Dedifferentiated amniotic fluid mesenchymal stem cell (primary cell): ENCODE data around the gene DDX1.

Source experiments
- DNase-seq: peaks from one replicate; pipeline ENCODE4 v3.0.0-alpha.2; 2016; ENCODE audit errors: extremely low spot score

DDX1 gene

DNA sequence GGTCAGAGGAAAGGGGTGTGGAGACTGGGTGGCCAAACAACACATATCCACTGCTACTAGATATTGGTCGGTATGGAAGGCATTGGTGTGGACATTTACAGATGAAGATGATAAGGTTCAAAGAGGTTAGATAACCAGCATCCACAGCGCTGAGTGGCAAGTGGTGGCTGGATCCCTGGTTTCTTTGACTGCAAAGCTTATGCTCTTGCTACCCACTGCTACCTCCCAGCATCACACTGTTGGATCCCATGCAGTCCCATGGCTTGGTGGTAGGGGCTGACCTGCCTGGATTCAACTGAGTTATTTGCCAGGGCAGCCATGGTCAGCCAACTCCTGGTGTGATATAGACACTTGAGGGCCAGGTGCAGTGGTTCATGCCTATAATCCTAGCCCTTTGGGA is 53.6 kb downstream of the DDX1 start:
- DNase-seq = no peak

DNA sequence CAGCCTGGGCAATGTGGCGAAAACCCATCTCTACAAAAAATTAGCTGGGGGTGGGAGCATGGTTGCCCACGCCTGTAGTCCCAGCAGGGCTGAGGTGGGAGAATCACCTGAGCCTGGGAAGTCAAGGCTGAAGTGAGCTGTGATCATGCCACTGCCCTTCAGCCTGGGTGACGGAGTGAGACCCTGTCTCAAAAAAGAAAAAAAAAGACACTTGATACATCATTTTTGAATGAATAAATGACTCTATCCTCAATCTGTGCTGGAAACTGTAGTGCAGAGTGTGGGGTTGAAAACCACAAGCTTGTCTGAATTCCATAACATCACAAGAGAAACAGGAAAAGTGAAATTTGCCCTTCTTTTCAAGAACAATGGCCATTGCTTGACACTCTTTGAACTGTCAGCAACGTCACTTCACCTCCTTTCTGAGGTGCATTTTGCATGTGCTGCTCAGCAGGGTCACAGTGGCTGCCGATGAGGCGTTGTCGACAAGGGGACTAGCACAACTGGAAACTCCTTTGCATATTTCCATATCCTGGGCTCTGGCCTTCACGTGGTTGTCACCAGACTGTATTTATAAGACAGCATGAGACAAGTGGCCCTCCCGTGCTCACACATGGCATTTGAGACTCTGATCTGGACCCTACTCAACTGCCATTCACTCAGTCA is 54.2 kb downstream of the DDX1 start:
- no peak for DNase-seq

DNA sequence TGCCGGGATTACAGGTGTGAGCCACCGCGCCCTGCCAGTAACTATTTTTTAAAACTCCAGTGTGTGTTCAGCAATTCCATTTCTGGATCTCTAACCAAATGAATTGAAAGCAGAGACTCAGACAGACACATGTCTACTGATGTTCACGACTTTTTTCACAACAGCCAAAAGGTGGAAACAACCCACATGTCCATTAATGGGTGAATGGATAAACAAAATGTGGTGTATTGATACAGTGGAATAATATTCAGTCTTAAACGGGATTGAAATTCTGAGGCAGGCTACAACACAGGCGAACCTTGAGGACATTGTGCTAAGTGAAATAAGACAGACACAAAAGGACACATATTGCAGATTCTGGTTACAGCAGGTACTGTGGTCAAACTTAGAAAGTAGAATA is 55.0 kb downstream of the DDX1 start:
- no peak for DNase-seq

DNA sequence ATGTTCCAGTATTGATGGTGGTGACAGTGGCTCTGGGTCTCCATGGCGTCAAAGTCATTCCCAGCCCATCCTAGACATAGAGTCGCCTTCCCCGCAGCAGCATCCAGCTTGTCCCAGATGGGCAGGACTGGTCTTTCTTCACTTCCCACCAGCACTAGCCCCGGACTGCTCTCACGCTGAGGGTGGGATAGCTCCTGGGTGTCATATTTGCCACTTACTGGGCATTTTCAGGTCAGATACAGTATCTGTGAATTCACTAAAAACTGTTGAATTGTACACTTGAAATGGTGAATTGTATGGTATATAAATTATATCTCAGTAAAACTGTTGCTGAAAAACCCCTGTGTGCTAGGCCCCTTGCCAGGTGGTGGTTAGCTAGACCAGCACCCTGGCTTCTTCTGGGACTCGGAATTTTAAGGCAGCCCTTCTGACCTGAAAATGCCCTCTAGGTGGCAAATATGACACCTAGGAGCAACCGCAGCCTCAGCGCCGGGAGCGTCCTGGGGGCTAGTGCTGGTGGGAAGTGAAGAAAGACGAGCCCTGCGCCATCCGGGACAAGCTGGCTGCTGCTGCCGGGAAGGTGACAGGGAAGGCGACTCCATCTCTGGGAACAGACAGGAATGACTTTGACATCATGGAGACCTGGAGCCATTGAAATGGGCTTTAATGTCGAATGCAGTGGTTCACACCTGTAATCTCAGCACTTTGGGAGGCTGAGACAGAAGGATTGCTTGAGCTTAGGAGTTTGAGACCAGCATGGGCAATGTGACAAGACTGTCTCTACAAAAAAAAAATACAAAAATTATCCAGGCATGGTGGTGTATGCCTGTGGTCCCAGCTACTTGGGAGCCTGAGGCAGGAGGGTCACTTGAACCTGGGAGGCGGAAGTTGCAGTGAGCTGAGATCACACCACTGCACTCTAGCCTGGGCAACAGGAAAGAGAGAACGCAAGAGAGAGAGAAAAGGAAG is 56.2 kb downstream of the DDX1 start:
- DNase-seq = no peak

DNA sequence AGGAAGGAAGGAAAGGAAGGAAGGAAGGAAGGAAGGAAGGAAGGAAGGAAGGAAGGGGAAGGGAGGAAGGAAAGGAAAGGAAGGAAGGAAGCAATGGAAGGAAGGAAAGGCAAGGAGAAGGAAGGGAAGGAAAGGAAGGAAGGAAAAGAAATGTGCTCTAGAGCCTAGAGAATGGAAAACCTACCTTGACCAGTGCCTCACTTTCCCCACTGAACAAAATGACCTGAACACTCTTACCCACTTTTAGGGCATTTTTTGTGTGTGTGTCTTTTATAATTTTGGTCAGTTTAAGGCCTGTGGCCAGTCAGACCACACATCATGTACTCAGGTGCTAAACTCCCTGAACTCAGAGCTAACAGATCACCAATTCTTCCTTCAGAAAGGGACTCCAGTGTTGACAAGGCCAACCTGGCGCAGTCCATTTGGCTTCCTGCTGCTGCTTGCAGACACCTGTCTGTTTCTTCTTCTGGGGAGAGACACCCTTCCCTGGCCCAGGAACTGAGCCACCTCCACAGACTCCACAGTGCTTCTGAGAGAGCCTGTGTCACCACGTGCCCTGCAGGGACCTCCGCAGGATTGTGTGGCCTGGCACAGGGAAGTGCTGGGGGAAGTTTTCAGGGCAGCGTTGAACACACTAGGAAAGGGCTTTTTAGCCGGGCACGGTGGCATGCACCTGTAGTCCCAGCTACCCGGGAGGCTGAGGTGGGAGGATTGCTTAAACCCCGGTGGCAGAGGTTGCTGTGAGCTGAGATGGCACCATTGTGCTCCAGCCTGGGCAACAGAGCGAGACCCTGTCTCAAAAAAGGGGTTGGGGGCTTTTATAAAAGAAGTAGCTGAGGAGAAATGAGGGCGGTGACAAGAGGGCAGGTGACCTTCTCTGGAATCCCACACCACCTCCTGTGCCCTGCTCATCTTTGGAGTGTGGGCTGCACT is 57.2 kb downstream of the DDX1 start:
- no peak for DNase-seq

DNA sequence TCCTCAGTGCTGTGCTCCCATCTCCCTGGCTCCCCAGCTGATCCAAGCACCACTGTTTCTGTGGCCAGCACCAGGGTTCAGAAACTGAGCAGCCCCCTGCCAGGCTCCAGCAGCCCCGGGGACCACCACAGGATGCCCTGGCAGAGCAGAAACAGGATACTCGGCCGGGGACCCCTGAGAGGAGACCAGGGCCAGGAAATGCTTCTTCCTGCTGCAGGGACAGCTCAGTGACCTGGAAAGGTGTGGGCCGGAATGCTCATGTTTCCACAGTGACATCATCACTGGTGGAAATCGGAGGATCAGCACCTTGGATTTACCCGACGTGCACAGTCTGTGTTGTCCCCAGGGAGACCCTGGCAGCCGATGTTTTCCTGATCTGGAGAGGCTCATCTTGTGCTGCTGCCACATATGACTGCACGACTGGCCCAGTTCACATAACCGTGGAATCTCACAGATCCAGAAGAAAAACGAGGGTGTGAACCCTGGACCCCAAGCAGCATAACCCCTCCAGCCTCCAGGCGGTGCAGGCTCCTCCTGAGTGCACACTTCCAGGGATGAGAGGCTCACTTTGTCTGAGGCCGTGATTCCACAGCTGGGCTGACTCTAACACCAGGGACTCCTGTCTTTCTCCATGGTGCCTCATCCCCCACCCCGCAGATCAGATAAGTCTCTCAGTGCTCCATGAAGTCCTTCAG is 58.0 kb downstream of the DDX1 start:
- no peak for DNase-seq

DNA sequence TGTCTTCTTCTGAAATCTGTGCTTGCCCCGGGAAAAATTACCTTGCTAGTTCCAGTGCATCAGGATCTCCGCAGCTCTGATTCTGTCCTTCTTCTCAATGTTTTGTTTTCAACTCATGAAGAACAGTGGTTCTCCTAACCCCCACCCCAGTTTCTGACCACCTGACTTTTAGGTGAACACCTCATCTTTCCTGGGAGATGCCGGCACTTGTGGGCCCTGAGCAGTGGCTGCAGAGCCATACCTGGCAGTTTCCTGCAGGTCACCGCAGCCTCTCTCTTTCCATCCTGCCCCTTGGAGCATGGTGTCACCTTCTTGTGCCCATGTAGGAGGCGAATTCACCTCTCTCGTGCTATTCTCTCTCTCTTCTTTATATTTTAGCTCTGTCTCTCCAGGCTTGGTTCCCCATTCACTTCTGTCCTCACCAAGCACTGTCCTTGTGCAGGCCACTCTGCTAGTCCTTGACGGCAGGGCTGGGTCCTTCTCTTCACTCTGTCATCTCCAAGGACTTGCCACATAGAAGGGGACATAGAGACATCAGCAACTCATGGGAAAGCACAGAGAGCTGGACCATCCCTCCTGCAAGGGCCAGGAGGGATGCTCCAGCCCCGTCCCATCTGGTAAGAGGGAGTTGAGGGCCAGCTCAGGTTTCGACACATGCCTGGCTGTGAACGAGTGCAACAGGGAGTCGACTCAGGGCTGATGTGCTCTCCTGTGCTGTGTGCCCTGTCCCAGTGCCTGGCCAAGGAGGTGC is 59.1 kb downstream of the DDX1 start:
- DNase-seq = no peak

DNA sequence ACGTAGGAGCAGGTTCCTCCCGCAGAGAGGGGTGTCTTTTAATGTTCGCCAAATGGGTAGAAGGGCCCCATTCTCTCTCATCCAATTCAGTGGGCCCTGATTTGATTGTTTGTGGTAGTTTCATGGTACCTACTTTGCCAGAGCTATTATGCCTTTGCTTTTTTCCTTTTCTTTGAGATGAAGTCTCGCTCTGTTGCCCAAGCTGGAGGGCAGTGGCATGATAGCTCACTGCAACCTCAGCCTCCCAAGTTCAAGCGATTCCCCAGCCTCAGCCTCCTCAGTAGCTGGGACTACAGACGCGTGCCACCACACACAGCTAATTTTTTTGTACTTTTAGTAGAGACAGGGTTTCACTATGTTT is 59.7 kb downstream of the DDX1 start:
- no peak for DNase-seq

DNA sequence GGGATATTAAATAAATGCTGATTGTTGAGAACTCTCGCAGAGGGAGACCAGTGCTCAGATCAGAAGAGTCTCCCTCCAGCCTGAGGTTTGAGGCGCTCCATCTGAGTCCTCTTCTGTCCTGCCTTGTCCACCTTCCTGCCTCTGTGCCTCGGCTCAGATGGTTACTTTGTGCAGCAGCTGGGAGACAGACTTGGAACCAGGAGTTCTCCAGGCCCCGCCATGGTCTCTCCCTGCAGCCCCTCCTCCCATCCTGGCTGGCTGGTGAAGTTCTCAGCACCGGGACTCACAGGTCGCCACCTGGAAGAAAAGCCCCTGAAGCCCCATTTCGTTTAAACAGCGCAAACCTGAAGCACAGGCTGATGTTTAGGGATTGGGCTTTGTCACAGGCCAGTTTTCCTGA is 60.6 kb downstream of the DDX1 start:
- DNase-seq = no peak

DNA sequence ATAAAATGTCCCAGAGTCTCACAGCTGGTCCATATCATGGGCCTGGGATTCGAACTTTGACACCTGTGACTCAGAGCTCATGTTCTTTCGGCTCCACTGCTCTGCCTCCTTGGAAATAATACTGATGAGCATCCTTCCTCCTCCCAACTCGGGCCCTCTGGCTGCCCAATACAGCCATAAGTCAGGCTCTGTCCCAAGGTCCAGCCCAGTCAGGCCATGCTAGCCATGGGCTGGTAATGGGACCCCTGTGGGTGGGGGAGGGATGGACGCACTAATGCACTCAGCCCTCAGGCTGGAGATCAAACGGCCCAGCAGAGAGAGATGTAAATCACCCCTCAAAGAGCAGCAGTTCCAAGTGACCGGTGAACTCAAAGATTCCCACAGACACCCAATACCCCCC is 61.1 kb downstream of the DDX1 start:
- DNase-seq = no peak

DNA sequence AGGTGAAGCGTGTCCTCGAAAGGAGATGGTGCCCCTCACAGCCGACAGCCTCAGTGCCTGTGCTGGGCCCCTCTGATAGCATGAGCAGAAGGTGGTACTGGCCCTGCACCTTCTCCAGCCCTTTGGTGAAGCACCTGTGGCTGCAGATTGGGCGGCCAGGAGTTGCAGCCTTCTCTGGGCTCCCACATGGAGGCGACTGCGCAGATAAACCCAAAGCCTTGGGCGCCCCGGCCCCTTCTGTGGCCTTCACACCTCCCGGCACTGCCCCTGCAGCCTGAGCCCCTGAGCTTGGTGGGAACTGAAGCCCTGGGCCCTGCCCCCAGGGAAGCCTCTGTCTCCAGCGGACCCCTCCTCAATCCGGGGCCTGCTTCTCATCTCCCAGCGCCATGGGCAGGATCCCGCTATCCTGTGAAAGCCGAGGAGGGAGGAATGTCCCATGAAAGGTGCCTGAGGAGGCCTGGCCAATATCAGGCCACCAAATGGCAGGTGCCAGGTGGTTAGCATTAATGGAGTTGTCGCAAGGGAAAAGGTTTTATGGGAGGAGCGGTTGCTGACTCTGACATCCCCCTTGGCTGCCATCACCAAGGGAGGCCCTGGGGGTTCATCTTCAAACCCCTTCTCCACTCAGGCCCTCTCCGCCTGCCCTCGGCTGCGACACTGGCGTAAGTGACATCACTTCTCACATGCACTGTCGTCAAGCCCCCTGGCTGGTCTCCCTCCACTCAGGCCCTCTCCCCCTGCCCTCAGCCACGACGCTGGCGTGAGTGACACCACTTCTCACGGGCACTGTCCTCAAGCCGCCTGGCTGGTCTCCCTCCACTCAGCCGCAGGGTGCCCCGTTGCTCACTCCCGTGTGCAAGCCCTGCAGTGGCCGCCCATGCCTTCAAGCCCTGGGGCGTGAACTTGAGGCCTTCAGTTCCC is 62.4 kb downstream of the DDX1 start:
- DNase-seq = no peak

DNA sequence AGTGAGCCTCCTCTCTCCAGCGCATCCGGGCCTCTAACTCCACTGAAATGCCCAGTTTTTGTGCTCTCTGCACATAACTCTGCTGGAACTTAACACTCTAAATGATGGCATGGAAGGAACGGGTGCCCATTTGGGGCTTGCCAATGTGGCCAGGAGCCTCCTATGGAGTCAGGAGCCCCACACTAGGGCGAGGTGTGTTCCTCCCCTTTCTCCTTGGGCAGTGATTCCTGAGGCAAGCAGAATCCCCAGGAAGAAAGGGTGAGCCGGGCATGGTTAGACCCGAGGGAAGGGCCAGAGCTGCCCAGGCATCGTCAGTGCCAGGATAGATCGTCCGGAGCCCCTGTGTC is 63.0 kb downstream of the DDX1 start:
- no peak for DNase-seq

DNA sequence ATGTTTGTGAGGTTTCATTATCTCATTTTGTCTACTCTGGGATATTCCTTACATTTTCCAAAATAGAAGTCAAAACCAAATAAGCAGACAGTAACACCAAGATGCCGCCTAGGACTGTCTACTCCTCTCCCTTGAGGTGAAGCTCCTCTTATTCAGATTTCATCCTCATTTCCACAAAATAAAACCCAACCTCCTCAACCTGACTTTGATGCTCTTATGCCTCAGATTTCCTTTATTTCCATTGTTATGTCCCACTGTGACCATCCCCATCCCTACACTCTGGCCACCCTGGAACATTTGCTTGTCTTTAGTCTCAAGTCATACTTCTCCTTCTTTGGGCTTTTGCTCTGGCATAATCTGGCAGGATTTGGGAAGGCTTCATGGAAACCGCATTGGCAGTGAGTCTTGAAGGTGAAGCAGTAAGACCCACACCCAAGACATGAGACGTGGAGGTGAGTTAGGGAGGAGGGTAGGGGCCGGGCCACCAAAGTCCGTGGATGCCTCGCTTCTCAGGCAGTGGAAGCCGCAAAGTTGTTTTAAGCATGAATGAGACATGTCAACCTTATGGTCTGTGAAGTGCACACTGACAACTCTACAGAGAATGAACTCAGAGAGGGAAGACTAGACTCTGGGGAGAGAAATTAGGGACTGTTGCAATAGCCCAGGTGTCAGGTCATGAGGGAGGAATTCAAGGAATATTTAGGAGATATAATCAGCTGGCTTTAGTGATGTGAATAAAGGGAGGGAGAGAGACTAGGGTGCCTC is 63.6 kb downstream of the DDX1 start:
- no peak for DNase-seq

DNA sequence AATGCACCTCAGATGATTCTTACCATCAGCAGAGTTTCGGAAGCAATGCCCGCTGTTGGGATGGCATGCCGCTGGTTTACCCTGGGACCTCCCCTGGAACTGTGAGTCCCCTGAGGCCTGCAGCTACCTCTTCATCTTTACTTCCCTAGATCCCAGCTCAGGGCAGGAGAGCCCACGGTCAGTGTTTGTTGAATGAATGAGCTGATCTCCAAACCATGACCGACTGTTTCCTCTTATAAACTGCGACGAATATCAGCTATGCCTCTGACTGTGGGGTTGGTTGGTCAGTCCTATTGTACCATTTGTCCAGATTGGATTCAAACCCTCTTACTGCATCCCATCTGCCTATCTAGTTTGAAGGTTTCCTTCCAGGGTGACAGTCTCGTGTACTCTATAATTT is 64.4 kb downstream of the DDX1 start:
- DNase-seq = no peak

DNA sequence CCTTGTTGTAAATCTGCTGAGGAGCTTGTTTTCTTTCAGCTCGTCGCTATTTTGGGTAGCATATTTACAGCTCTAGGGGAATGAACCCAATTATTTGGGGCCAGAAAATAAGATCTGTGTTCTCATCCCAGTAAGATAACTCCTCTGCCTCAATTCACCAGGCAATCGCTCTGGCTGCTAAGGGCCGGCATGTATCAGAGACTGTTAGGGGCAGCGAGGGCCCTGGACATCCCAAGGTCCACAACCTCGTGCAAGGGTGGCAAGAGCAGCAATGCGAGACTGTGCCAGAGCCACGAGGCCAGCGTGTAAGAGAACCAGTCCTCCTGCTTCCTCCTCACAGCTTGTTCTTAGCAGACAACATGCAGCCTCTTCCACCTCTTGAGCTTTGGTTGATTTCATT is 66.1 kb downstream of the DDX1 start:
- DNase-seq = no peak

DNA sequence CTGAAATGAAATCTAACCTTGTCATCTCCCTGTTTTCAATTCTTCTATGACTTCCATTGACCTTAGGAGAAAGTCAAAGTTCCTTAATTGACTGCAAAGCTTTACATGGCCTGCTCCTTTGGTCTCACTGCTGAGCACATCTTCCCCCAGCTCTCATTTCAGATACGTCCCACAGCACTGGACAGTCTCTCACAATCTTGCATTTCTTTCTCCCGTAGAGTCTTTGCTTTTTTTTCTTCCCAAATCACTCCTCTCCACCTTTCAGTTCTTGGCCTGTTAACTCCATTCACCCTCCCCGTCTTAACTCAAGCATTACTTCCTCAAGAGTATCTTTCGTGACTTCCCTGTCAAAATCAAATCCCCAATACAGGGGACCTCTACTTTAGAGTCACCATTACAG is 67.2 kb downstream of the DDX1 start:
- DNase-seq = no peak

DNA sequence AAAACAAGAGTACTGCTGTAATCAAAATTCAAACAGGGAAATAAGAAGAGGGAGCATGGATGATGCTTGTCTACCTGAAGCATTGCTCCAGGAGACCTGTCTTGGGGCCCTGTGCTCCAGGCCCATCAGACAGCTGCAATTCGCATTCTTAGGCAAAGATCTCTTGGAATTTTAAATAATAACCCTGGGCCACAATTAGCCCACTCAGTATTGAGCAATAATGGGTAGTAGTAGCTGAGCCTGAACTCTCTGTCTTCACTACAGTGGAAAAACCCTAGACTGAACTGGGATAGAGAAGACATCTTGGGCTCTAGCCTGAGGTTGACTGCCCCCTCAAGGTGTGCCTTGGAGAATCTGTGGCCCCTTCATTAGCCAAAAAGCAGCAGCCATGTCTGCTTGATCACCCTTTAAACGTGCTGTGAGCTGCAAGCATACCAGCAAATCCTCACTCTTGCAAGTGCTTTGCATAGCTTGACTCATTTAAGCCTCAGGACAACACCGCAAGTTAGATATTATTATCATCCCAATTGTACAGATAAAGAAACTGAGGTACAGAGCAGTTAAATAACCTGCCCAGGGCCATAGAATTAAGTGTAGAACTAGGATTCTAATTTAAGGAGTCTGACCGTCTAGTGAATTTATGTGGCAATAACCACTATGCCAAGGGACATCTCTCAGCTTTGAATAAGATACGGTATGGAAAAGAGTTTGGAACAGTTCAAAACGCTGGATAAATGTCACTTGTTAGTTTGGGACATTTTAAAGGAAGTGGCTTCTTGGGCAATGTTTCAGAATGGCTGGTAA is 69.0 kb downstream of the DDX1 start:
- DNase-seq = no peak

DNA sequence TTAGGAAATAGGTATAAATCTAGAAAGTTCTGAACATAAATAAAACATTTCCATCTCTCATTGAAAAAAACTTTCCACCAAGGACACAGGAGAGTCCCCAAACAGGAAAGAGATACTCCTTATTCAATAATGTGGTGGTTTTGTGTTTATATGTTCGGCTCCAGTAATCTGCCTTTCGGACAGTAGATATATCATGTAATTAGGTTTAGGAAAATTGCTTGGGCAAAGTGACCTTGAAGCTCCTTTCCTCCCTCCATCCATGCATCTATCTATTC is 69.6 kb downstream of the DDX1 start:
- no peak for DNase-seq

DNA sequence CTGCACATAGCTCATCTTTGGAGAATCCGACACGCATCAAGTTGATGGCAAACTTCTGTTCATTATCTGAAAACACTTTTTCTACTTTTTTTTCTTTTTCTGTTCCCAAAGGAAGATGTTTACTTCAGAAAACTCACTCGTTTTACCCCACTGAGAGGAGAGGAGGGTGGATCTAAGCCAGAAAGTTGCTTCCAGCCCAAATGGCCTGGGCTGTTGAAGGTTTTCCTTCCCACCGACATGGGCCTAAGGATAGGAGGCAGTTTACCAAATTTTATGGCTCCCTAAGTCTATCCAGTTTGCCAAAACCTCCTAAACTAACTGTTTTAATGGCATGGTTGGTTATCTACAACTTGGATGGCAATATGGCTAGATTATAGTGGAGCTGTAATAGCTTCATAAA is 70.4 kb downstream of the DDX1 start:
- DNase-seq = no peak
